Neural cell (in vitro differentiated cells): ENCODE results near the gene SMC5.

Experiments used
- EP300 ChIP-seq: fragments of 450-650 bp; conservative IDR thresholded peaks from 2 replicates; pipeline ENCODE4 v1.6.1; 2014; ENCODE audit warnings: antibody characterized with exemption, mild to moderate bottlenecking, moderate library complexity; ENCODE audit not compliant: poor library complexity, severe bottlenecking
- EZH2 ChIP-seq: fragments of 200-600, 300-800 bp; shearing (Covaris generic), sonication (generic); IDR thresholded peaks from 2 replicates; pipeline ENCODE4 v1.6.1; 2014; ENCODE audit warnings: antibody characterized with exemption, low read length, borderline replicate concordance, mild to moderate bottlenecking; ENCODE audit not compliant: insufficient read depth, poor library complexity, severe bottlenecking
- TAF1 ChIP-seq: IDR thresholded peaks from 2 replicates; pipeline ENCODE4 v1.6.1; 2012; ENCODE audit warnings: low read depth
- TF ChIP-seq, protein P1 (sequence below): fragments of 450-650 bp; IDR thresholded peaks from 2 replicates; pipeline ENCODE4 v1.5.1; 2014; ENCODE audit warnings: antibody characterized with exemption, mild to moderate bottlenecking, moderate library complexity; ENCODE audit not compliant: poor library complexity, severe bottlenecking

DNA sequence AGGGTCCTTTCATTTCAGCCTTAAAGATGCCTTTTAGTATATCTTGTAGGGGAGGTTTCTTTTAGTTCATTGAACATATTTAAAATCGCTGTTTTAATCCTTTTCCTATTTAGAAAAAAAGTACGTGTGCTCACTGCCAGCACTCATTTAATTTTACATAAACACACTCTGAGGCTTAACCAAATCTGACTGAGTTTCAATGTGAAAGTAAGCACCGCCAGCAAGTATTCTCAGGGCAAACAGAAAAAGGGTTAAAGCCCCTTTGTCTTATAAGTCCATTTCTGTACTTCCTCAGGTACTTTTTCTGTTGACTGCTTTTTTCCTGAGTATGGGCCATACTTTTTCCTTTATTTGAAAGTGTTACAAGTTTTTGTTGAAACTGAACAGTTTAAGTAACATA lies 31.8 kb downstream of the SMC5 start:
- TF ChIP-seq, protein P1, sequence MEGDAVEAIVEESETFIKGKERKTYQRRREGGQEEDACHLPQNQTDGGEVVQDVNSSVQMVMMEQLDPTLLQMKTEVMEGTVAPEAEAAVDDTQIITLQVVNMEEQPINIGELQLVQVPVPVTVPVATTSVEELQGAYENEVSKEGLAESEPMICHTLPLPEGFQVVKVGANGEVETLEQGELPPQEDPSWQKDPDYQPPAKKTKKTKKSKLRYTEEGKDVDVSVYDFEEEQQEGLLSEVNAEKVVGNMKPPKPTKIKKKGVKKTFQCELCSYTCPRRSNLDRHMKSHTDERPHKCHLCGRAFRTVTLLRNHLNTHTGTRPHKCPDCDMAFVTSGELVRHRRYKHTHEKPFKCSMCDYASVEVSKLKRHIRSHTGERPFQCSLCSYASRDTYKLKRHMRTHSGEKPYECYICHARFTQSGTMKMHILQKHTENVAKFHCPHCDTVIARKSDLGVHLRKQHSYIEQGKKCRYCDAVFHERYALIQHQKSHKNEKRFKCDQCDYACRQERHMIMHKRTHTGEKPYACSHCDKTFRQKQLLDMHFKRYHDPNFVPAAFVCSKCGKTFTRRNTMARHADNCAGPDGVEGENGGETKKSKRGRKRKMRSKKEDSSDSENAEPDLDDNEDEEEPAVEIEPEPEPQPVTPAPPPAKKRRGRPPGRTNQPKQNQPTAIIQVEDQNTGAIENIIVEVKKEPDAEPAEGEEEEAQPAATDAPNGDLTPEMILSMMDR = no peak
- TF ChIP-seq EZH2 = no peak
- no peak for TF ChIP-seq TAF1
- no peak for TF ChIP-seq EP300
